Astrocyte (in vitro differentiated cells and primary cell): ENCODE results near the gene ARID3C.
A peak's percentile ranks its signal among the peaks of the same experiment; 100 is the strongest.

Experiments
- CTCF ChIP-seq: IDR thresholded peaks from 2 replicates; pipeline ENCODE4 v1.5.1; 2011; ENCODE audit warnings: low read depth, mild to moderate bottlenecking, inconsistent platforms, low read length, moderate library complexity; ENCODE audit not compliant: insufficient read depth
- EZH2 ChIP-seq: IDR thresholded peaks from 2 replicates; pipeline ENCODE4 v1.6.1; 2012; ENCODE audit warnings: mild to moderate bottlenecking, low read length, inconsistent platforms; ENCODE audit not compliant: insufficient read depth

GRCh38 chr9:34612788-34613390 lies 16.0 kb downstream of the ARID3C start:
- TF ChIP-seq EZH2 (no peak), CTCF (peak; percentile 82)
